Mesothelial cell of epicardium (in vitro differentiated cells): ENCODE measurements around the gene ISY1. TPM values are rescaled to one million over a fixed set of nuclear protein-coding genes. Genes with fewer than 3 reads are reported as not detected.
"Not testable (repeated sequence)": the region's sequence is repeated elsewhere in the genome, so short reads cannot be mapped to it uniquely, and the experiment has no call there.

Experiments used
- DNase-seq, 2 experiments: peaks; one replicate each; pipeline ENCODE4 v3.0.0; 2021; ENCODE audit warnings: low spot score in 2 of 2; ENCODE audit not compliant: unreplicated experiment in 2 of 2
- H3K27ac Mint-ChIP-seq: 2 replicates; pipeline ENCODE4 v1.8.0; 2021; ENCODE audit warnings: mixed read lengths
- H3K27me3 Mint-ChIP-seq: 2 replicates; pipeline ENCODE4 v1.8.0; 2021; ENCODE audit warnings: low read depth, mixed read lengths
- H3K36me3 Mint-ChIP-seq: 2 replicates; pipeline ENCODE4 v1.8.0; 2021; ENCODE audit warnings: mixed read lengths
- H3K4me1 Mint-ChIP-seq: 2 replicates; pipeline ENCODE4 v1.8.0; 2021; ENCODE audit warnings: mixed read lengths
- H3K4me3 Mint-ChIP-seq: 2 replicates; pipeline ENCODE4 v1.8.0; 2021; ENCODE audit warnings: mild to moderate bottlenecking, moderate library complexity, mixed read lengths
- H3K9me3 Mint-ChIP-seq: 2 replicates; pipeline ENCODE4 v1.8.0; 2021; ENCODE audit warnings: mixed read lengths
- CTCF ChIP-seq: fragments of 200-600 bp; sonication (generic); IDR thresholded peaks from one replicate; pipeline ENCODE4 v1.5.0; 2021; ENCODE audit warnings: antibody characterized with exemption; ENCODE audit not compliant: unreplicated experiment
- total RNA-seq: library from RNA; stranded (reverse); gene quantifications from 3 replicates; pipeline ENCODE4 v1.2.1, GENCODE V29; 2021

The ISY1 gene
- total RNA-seq, 1 donor from 2014 or later = 40.3 TPM

- DNase-seq = no peak
- no peak overlapping the region for H3K4me3 Mint-ChIP-seq
- TF ChIP-seq CTCF = no peak
- H3K27me3 Mint-ChIP-seq = no peaks in the 10 kb centered on the region
- no peak overlapping the region for H3K27ac Mint-ChIP-seq
- no peaks in the 10 kb centered on the region for H3K4me1 Mint-ChIP-seq
- H3K36me3 Mint-ChIP-seq = peaks cover 3% of the 10 kb centered on the region
- no peaks in the 10 kb centered on the region for H3K9me3 Mint-ChIP-seq
Observed at GRCh38 chr3:129197321-129197720, 36.5 kb upstream of the ISY1 start.

GRCh38 chr3:129196601-129197000 is 35.7 kb upstream of the ISY1 start:
- Mint-ChIP-seq H3K36me3 (peaks cover 3% of the 10 kb centered on the region), H3K9me3 (no peaks in the 10 kb centered on the region), H3K4me1 (no peaks in the 10 kb centered on the region), H3K27me3 (no peaks in the 10 kb centered on the region), H3K4me3 (no peak overlapping the region), H3K27ac (no peak overlapping the region)
- DNase-seq = no peak
- TF ChIP-seq CTCF = no peak

GRCh38 chr3:129195731-129196256 is 34.9 kb upstream of the ISY1 start:
- Mint-ChIP-seq H3K4me1 (no peaks in the 10 kb centered on the region), H3K27me3 (no peaks in the 10 kb centered on the region), H3K9me3 (no peaks in the 10 kb centered on the region), H3K36me3 (peaks cover 3% of the 10 kb centered on the region), H3K4me3 (no peak overlapping the region), H3K27ac (peak overlapping the region; percentile 64)
- no peak for TF ChIP-seq CTCF
- no peak for DNase-seq

- H3K36me3 Mint-ChIP-seq, H3K4me1 Mint-ChIP-seq, H3K9me3 Mint-ChIP-seq, H3K27ac Mint-ChIP-seq, H3K27me3 Mint-ChIP-seq, DNase-seq, H3K4me3 Mint-ChIP-seq: not testable (repeated sequence)
Observed at GRCh38 chr3:129189793-129190192, 28.9 kb upstream of the ISY1 start.

- Mint-ChIP-seq H3K36me3 (no peaks in the 10 kb centered on the region), H3K9me3 (no peaks in the 10 kb centered on the region), H3K4me1 (peaks cover 6% of the 10 kb centered on the region), H3K27ac (no peak overlapping the region), H3K27me3 (no peaks in the 10 kb centered on the region), H3K4me3 (no peak overlapping the region)
- TF ChIP-seq CTCF = no peak
- DNase-seq = no peak
Observed at GRCh38 chr3:129187857-129188256, 27.0 kb upstream of the ISY1 start.

GRCh38 chr3:129185783-129186182 is 24.9 kb upstream of the ISY1 start:
- Mint-ChIP-seq H3K36me3 (no peaks in the 10 kb centered on the region), H3K27ac (no peak overlapping the region), H3K9me3 (no peaks in the 10 kb centered on the region), H3K27me3 (no peaks in the 10 kb centered on the region), H3K4me3 (peak overlapping the region; percentile 13), H3K4me1 (peaks cover 23% of the 10 kb centered on the region)
- DNase-seq = no peak
- no peak for TF ChIP-seq CTCF

GRCh38 chr3:129184784-129185542 is 24.1 kb upstream of the ISY1 start:
- DNase-seq, H3K36me3 Mint-ChIP-seq, H3K9me3 Mint-ChIP-seq, H3K27me3 Mint-ChIP-seq: not testable (repeated sequence)
- peak overlapping the region; percentile 91 for H3K27ac Mint-ChIP-seq
- peaks cover 30% of the 10 kb centered on the region for H3K4me1 Mint-ChIP-seq
- peak overlapping the region; percentile 90 for H3K4me3 Mint-ChIP-seq
